Neutrophil (primary cell): ENCODE results near the gene LORICRIN.

Experiments used
- H3K27ac ChIP-seq: fragments of 200-600 bp; sonication (generic); 2 replicates; pipeline ENCODE4 v1.5.1; 2016; ENCODE audit warnings: mild to moderate bottlenecking, moderate library complexity
- H3K27me3 ChIP-seq: fragments of 200-600 bp; sonication (generic); 2 replicates; pipeline ENCODE4 v1.6.0; 2016; ENCODE audit warnings: mild to moderate bottlenecking
- H3K36me3 ChIP-seq: fragments of 200-600 bp; sonication (generic); 2 replicates; pipeline ENCODE4 v1.5.1; 2017
- H3K4me1 ChIP-seq, 2 experiments: fragments of 200-600 bp in 1 of 2; sonication (generic) in 1 of 2; 1 replicate in 1 of 2; 2 replicates in 1 of 2; pipeline versions ENCODE4 v1.5.1 to v1.6.1; 2013 to 2016; ENCODE audit warnings: low read depth in 1 of 2, low read length in 1 of 2, mild to moderate bottlenecking in 1 of 2, moderate library complexity in 1 of 2; ENCODE audit not compliant: control insufficient read depth in 1 of 2, insufficient read depth in 1 of 2
- H3K4me3 ChIP-seq, 2 experiments: fragments of 200-600 bp in 1 of 2; sonication (generic) in 1 of 2; 1 replicate in 1 of 2; 2 replicates in 1 of 2; pipeline ENCODE4 v1.5.1; 2013 to 2016; ENCODE audit warnings: low read depth in 1 of 2, low read length in 1 of 2, mild to moderate bottlenecking in 1 of 2, moderate library complexity in 1 of 2
- H3K9me3 ChIP-seq: fragments of 200-600 bp; sonication (generic); 2 replicates; pipeline ENCODE4 v1.5.1; 2016
- CTCF ChIP-seq: fragments of 200-600 bp; sonication (generic); IDR thresholded peaks from 2 replicates; pipeline ENCODE4 v1.5.1; 2016; ENCODE audit warnings: antibody characterized with exemption

The LORICRIN gene

GRCh38 chr1:153251988-153252387 lies 7.5 kb upstream of the LORICRIN start:
- H3K27me3 ChIP-seq = peaks cover 56% of the 10 kb centered on the region
- no peak overlapping the region for H3K4me3 ChIP-seq
- H3K4me1 ChIP-seq = peaks cover 17% of the 10 kb centered on the region in 2 experiments
- H3K36me3 ChIP-seq = no peaks in the 10 kb centered on the region
- TF ChIP-seq CTCF = no peak
- H3K9me3 ChIP-seq = no peaks in the 10 kb centered on the region
- no peak overlapping the region for H3K27ac ChIP-seq

- Histone ChIP-seq H3K9me3 (no peaks in the 10 kb centered on the region), H3K4me3 (no peak overlapping the region), H3K27ac (no peak overlapping the region), H3K27me3 (peaks cover 56% of the 10 kb centered on the region), H3K36me3 (no peaks in the 10 kb centered on the region), H3K4me1 (peaks cover 17 to 26% of the 10 kb centered on the region in 2 experiments)
- TF ChIP-seq CTCF = no peak
Measured at GRCh38 chr1:153253076-153253475, 6.4 kb upstream of the LORICRIN start.

- H3K4me3 ChIP-seq = no peak overlapping the region
- peaks cover 56% of the 10 kb centered on the region for H3K27me3 ChIP-seq
- no peaks in the 10 kb centered on the region for H3K9me3 ChIP-seq
- no peak overlapping the region for H3K27ac ChIP-seq
- no peak for TF ChIP-seq CTCF
- peaks cover 17 to 32% of the 10 kb centered on the region in 2 experiments for H3K4me1 ChIP-seq
- no peaks in the 10 kb centered on the region for H3K36me3 ChIP-seq
Measured at GRCh38 chr1:153253693-153254092, 5.8 kb upstream of the LORICRIN start.

- no peak overlapping the region for H3K27ac ChIP-seq
- H3K27me3 ChIP-seq = peaks cover 95% of the 10 kb centered on the region
- no peaks in the 10 kb centered on the region for H3K9me3 ChIP-seq
- peak overlapping the region in 1 of 2 experiments; percentile 44 for H3K4me3 ChIP-seq
- H3K4me1 ChIP-seq = peaks cover 0 to 29% of the 10 kb centered on the region in 2 experiments
- H3K36me3 ChIP-seq = no peaks in the 10 kb centered on the region
- no peak for TF ChIP-seq CTCF
Measured at GRCh38 chr1:153260585-153261280, 1.2 kb downstream of the LORICRIN start.

GRCh38 chr1:153261281-153262069 lies 2.0 kb downstream of the LORICRIN start:
- peak overlapping the region in 1 of 2 experiments; percentile 44 for H3K4me3 ChIP-seq
- no peaks in the 10 kb centered on the region for H3K9me3 ChIP-seq
- H3K36me3 ChIP-seq = no peaks in the 10 kb centered on the region
- TF ChIP-seq CTCF = no peak
- H3K27me3 ChIP-seq = peaks cover 96% of the 10 kb centered on the region
- H3K4me1 ChIP-seq = peaks cover 0 to 29% of the 10 kb centered on the region in 2 experiments
- H3K27ac ChIP-seq = no peak overlapping the region
